ENCODE results near the gene CCDC177.

Gene CCDC177

DNA sequence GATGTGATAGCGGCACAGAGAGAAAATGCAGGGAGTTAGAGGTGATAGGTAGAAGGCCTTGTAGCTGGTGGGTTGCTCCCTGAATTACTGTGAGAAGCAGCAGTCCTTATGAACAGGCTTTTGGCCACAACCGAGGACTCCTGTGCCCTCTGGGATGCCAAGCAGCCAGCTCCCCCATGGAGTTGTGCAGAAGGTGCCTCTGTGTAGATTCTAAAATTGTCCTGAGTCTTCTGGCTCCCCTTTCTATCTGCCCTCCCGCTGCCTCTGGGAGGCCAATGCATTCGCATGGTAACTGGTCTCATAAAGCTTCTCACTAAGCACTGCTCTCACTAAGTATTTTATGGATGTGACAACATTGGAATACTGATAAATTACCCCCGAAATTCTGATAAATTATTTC, 20.7 kb upstream of the CCDC177 start:
- DNase-seq: no peak

DNA sequence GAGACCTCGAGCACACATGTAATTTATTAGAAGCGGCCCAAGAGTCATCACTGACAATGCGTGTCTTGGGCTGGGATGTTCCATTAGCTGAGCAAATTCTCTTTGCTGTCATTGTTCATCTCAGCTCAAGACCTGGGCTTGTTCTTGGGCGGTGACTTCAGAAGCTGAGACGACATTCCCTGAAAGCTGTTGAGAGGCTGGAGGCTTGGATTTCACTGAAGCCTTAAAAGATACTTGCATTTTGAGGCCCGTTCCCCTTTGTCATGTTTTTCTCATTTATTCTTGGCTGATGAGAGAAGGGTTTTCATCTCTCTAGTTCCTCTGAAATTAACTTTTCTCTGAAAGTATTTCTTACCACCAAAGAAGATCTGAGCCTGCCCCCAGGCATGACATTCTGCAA, 20.2 kb upstream of the CCDC177 start:
- no peak for DNase-seq

DNA sequence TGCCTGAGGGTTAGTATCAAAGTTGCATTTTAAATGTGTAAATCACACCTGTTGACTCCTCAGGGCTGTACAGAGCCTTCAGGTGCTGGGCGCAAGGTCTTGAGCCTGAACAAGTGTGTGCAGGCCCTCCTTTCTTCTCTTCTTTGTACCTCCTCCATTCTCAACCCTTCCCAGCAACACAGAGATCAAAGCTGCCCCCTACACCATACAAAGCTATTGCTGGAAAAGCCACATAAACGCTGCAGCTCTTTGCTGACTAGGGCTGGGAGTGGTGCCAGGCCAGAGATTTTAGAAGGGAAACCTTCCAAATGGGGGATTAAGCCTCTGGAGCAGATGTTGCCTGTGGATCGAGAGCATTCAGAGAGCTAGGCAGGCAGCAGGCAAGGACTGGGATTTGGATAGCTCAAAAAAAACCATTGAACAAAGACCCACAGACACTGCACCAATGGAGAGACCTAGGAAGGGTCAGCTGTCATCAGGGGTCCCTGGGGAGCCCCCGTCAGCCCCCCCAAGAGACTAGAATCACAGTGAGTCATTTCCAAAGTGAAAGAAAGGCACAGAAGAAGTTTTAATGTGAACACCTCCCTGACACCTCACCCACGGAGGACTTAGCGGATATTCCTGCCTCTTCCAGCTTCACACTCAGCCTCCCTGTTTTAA, 18.5 kb upstream of the CCDC177 start:
- no peak for DNase-seq

DNA sequence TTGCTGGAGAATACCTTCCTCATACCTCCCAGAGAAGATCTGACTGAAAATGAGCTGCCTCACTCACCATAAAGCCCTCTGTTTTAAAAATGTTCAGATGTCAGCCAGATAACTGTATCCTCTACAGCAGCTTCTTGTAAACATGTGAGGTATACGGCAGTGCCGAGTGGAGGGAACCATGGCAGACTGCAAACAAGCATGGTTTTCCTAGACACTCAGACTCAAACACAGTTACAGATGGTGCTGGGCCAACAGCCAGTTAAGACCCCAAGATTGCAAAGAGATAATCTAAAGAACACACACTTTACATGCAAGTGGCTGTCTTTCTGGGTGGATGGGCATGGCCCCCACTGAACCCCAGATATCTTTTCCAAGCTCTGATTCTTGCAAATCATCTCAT, 16.6 kb upstream of the CCDC177 start:
- no peak for DNase-seq

DNA sequence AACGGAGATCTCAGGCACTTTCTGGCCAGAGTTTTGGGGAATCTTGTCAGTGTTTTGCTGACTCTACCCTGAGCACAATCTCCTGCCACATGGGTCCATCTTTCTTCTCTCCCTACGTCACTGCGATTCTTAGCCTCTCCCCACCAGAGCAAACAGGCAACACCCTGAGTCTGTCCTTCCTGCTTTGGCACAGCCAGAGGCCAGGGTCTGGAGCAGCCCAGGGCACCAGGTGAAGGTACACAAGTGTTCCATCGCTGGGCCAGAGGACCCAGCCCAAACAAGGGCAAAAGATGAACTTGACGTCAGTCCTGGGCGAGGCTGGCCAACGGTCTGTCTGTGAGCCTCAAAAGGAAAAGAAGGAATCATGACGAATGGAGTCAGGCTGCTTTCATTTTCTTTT, 12.7 kb upstream of the CCDC177 start:
- DNase-seq: no peak

DNA sequence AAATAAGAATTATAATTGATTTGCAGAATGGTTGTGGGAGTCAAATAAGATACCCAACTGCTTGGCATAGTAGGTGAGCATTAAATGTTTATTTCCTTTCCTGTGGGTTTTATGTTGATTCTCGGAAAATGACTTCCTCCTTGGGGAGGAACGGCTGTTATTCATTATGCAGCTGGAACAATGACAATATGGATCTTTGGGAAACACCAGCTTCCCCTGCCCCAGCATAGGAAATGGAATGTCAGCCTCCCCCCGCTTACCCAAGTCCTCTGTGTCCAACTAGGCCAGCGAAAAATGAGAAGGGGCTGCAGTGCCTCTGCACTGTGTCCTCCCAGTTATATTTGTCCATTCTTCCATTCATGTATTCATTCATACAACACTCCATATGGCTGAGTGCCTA, 11.7 kb upstream of the CCDC177 start:
- no peak for DNase-seq

DNA sequence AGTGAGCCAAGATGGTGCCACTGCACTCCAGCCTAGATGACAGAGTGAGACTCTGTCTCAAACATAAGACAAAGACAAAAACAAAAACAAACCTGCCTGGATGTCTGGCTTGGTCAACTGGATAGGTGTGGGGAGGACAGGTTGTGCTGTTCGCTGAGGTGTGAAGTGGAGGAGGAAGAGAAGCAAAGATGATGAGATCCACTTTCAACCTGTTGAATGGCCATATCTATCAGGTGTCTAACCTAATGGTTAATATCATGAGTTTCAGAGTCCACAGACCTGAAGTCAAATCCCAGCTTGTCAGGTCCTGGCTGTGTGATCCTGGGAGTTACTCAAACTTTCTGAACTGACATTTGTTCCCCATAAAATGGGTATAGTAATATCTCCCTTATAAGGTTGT, 9.7 kb upstream of the CCDC177 start:
- DNase-seq: no peak

DNA sequence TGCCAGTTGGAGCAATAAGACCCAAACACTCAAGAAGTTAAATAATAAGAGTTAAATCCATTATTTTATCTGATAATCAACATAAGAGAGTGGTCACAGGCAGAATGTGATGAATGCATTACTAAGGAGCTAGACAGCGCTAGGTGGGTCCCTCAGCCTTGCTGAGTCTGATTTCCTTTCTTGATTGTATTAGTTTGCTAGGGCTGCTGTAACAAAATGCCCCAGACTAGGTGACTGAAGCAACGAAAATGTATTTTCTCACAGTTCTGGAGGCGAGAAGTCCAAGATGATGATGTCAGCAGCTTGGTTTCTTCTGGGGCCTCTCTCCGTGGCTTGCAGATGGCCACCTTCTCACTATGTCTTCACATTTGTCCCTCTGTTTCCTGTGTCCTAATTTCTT, 8.2 kb upstream of the CCDC177 start:
- DNase-seq: no peak

DNA sequence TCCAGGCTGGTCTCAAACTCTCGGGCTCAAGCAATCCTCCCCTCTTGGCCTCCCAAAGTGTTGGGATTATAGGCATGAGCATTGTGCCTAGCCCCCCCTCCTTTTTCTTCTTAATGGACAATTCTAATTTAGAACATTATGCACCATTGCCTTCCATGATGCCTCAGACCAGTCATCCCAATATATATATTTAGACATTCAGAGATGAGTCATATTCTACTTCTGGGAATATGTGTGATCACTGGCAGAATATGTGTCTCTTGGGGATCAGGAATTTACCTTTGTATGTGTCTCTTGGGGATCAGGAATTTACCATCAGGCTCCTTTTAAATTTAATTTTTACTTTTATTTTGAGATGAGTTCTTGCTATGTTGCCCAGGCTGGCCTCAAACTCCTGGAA, 7.5 kb upstream of the CCDC177 start:
- no peak for DNase-seq

DNA sequence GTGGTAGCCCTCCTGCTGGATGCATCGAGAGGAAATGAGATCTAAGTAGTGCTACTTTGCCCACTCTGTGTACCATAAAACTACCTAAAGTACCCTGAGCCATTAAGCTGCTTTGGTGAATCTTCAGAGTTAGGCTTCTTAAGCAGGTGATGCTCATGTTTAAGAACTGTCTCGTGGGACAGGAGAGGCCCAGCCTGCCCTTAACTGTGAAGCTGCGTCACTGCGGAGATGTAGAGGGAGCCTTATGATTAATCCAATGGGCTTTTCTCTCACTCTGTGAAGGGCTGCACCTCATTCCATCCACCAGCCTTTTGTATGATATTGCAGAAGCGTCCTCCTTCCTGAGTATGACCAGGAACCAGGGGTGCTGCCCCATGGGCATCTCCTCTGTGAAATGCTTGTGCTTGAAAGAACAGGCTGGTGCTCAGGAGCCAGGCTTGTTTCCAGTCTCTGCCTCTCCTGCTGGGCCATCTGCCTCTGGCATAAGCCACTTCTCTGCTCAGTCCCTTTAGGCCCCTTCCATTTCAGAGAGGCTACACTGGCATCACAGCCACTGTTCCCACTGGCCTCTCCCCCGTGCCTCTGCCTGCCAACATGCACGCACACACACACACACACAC, 6.8 kb upstream of the CCDC177 start:
- DNase-seq: no peak

DNA sequence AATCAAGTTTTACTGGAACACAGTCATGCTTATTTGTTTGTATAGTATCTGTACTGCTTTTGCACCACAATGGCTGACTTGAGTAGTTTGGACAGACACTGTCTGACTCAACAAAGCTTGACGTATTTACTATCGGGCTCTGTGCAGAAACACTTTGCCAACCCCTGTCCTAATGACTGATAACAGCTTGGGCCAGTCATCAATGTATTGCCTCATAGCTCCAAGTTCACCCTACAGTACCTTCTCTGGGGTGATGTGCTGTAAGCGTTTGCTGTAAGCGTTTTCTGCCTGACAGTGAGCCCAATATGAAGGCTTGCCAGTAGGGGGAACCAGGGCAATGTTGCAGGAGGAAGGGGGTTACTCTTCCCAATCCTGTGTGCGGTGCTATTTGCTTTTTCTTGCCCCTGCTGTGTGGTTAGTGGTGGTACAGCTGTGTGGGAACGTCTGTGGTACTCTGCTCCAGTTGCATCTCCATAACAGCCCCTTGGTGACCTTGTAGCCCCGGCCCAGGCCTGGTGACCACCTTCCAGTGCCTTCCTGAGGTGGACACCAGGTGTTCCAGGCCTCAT, 5.4 kb upstream of the CCDC177 start:
- no peak for DNase-seq

DNA sequence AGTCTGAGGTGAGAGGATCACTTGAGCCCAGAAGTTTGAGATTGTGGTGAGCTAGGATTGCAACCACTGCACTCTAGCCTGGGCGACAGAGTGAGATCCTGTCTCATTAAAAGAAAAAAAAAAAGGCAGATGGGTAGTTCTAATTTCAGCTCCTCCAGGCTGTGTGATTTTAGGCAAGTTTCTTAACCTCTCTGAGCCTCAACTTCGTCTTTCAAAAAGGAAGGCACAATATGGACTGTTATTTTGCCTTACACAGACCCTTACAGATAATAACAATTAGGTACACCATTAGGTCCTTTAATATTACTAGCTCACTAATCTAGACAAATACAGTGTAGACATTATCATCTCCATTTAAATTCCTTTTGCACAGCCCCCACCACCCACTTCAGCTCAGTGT, 4.8 kb upstream of the CCDC177 start:
- no peak for DNase-seq

DNA sequence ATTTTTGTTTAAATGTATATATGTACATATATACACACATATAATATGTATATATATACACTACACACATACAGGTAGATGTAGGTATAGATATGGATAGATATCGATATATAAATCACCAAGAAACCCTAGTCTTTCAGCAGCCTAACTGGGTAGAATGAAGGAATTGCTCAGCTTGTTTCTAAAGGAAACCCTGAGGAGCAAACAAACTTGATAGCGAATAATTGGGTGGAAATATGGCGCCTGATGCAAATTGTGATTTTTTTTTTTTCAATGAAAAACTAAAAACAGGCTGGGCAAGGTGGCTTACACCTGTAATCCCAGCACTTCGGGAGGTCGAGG, 254 bp upstream of the CCDC177 start:
- DNase-seq: no peak

DNA sequence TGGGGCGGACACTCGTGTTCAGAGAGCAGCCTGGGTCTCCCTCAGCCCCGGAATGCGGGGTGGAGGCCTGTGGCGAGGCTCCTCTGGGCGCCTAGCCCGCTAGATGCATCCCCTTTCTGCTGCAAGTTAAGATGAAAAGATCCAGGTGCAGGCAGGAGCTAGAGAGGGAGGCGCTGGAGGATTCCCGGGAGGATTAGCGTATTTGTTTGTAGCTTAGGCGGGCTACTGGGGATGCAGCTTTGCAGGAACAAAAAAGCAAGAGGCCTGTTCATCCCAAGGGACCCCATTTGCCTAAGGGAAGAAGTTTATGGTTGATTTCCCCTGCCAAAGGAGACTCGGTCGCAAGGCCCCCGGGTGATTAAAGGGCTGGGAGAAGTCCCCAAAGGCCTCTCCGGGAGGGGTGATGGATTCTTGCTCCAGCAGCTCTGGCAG, 824 bp downstream of the CCDC177 start:
- no peak for DNase-seq

DNA sequence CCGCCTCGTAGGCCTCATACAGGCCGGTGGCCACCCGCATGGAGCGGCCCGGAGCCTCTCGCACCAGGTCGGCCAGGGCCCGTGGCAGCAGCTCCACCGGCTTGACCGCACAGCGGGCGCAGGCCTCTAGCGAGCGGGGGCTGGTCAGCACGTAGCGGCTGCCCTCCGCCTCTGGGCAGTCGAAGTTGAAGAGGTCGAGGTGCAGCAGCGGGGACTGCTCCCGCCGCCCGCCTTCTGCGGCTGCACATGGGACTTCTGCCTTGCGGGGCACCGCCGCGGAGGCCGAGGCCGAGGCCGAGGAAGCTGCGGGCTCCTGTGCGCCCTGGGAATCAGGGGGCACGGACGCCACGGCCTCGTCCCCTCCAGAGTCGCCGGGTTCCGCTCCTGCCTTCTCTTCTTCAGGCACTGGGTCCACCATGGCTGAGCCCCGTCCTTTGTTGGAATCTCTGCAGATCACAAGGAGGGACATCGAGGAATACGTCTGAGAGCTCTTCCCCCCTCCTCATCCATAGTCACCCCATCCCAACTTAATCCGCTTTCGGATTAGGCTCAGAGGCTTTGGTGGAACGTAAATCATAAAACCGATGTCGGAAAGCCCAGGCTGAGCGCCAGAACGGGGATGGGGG, 1.4 kb downstream of the CCDC177 start:
- DNase-seq: no peak

DNA sequence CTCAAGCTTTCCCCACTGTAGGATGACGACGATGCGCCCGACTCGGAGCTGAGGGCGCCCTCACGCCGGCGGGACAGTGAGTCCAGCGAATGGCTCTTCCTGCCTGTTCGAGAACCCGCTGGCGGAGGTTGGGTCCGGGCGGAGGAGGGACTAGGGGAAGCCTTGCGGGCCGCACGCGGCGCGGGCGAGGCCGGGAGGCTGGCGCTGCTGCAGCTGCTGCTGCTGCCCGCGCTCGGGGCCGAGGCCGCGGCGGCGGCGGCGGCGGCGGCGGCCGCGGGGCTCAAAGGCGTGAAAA, 1.9 kb downstream of the CCDC177 start:
- no peak for DNase-seq

DNA sequence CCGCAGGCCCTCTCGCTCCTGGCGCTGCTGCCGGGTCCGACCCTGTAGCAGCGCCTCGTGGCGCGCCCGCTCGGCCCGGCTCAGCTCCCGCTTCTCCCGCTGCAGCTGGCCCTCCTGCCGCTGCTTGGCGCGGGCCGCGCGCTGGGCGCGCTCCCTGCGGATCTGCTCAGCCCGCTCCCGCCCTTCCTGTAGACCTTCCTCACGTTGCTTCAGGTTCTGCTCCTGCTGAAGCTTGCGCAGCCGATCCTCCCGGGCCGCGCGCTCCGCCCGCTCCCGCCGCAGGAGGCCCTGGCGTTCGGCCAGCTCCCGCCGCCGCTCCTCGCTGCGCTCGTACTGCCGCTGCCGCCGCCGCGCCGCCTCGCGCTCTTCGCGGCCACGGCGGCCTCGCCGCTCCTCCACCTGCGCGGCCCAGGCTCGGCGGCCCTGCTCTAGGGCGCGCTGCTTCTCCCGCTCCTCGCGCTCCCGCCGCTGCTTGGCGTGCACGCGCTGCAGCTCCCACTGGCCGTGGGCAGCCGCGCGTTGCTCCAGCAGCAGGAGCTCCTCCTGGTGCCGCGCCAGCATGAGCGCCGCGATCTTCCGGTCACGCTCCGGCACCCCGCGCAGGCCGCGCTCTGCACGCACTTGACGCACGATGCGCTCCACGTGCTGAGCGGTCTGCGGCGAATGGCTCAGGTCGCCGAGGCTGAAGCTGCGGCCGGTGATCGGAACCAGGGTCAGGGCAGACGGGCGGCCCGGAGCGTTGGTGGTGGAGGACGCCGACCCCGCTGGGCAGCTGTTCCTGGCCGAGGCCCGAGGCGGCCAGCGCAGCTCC, 2.4 kb downstream of the CCDC177 start:
- DNase-seq: no peak

DNA sequence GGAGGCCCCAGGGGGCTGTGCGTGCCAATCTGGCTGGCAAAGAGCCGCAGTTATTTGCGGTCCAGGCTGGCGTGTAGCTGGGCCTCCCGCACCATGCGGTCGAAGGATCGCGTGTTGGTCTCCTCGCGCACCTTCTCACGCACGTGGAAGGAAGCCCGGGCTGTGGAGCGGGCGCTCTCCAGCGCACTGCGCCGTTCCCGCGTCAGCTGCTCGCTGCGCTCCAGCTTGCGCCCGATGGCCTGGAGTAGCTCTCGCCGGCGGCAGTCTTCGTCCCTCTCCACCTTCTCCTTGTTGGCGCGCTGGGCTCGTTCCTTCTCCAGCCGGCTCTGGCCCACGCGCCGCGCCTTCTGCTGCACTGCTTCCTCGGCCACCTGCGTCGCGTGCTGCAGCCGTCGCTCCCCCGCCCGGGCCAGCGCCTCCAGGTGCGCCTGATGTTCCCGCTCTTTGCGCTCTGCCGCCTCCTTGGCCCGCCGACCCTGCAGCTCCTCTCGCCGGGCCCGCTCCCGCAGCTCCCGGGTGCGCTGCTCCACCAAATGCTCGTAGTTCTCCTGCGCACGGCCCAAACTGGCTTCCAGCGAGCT, 3.1 kb downstream of the CCDC177 start:
- no peak for DNase-seq

DNA sequence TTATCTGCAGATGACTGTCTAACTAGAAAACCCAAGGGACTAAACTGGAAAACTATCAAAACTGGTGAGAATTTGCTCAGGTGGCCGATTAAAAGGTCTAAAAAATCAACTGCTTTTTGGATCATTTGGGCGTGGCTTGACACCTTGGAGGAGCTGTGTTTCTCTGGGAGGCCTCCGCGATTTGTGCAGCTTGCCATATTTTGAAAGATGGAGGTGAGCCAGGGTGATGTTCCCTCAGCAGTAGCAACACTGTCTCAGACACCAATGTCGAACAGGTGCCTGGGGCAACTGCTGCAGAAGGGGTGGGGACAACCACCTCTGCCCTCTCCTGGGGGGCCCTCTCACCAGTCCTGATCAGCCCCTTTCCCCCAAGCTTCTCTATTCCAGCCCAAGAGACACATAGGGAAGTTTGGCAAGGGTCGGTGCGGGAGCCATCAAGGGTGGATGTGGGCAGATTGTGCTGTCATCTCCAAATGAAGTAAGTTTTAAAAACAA, 3.8 kb downstream of the CCDC177 start:
- no peak for DNase-seq

DNA sequence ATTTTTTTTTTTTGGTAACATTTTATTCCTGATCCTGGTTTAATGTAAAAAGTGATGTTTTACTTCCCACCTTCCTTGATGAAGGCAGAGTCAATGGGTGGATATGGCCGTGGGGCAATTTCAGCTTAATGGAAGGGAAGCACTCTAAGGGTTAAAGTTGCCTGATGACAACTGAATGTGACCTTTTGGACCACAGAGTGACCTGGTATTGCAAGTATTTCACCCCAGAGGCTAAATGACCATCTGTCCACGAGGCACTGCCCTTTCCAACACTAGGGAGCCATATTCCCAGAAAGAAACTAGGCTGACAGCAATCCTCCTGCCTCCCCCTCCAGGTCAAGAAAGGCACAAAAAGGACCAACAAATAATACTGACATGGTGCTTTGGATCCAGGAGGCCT, 4.8 kb downstream of the CCDC177 start:
- no peak for DNase-seq

DNA sequence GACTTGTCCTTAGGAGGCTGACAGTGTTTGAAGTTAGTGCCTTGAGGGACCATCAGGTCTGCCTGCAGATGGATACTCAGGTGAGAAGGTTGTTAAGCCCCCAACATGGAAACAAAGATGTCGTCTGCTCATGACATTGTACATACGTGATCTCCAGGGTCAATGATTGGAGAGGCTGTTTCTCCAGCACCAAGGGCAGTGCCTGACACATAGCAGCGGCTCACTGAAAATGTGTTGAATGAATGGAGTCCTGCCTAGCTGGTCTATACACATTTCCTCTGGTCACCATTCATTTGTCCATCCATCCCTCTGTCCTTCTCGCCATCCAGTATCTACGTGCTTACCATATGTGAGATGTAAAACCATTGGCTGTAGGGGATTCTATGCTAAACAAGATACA, 7.1 kb downstream of the CCDC177 start:
- no peak for DNase-seq

DNA sequence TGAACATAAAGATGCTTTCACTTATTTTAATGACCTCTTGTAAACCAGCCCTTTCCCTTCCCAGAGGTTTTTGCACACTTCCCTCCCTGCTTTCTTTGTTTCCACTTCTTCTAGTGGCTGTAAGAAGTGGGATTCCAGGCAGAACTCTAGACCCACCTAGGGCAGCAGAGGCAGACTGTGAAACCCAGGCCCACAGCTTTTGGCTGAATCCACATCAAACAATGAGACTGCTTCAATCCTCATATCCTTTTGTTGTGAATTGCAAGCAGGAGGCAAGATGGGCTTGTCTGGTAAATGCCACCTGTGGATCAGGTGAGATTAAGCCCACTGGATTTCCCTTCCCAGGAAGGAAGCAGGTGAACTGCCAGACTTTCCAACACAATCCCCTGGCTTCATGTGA, 12.8 kb downstream of the CCDC177 start:
- DNase-seq: no peak

DNA sequence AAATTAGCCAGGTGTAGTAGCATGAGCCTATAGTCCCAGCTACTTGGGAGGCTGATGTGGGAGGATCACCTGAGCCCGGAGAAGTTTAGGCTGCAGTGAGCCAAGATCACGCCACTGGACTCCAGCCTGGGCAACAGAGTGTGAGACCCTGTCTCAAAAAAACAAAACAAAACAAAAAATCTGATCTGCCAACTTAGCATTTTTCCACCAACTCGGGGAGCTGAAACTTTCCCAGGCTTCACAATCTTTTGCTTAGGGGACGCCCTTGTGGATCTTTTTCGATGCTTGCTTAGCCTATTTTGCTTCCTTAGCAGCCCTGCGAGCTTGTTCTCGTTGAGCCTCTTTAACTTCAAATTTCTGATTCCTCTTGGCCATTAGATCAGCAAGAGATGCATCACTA, 13.8 kb downstream of the CCDC177 start:
- DNase-seq: no peak

Data from activated CD4-positive, alpha-beta T cell treated with anti-CD3 and anti-CD28 coated beads, Interleukin-2, amount 50 U/mL, for 1 hour (primary cell).